Cardiac fibroblast (primary cell): ENCODE measurements around the gene STON2.

Source experiments
- DNase-seq, 2 donors: peaks; one replicate each; pipeline versions ENCODE4 v3.0.0 to v3.0.0-alpha.2; 2010; ENCODE audit warnings: low read depth in 2 of 2
- H3K4me3 ChIP-seq, 2 donors: replicated peaks in 1 of 2; 1 replicate in 1 of 2; 2 replicates in 1 of 2; pipeline ENCODE4 v1.5.1; 2011; ENCODE audit warnings: low read depth in 2 of 2, low read length in 2 of 2, mild to moderate bottlenecking in 2 of 2, moderate library complexity in 1 of 2
- TF ChIP-seq, protein P1 (sequence below): IDR thresholded peaks from one replicate; pipeline ENCODE4 v1.5.1; 2011; ENCODE audit warnings: low read depth, mild to moderate bottlenecking, low read length, inconsistent platforms

The STON2 gene

DNA sequence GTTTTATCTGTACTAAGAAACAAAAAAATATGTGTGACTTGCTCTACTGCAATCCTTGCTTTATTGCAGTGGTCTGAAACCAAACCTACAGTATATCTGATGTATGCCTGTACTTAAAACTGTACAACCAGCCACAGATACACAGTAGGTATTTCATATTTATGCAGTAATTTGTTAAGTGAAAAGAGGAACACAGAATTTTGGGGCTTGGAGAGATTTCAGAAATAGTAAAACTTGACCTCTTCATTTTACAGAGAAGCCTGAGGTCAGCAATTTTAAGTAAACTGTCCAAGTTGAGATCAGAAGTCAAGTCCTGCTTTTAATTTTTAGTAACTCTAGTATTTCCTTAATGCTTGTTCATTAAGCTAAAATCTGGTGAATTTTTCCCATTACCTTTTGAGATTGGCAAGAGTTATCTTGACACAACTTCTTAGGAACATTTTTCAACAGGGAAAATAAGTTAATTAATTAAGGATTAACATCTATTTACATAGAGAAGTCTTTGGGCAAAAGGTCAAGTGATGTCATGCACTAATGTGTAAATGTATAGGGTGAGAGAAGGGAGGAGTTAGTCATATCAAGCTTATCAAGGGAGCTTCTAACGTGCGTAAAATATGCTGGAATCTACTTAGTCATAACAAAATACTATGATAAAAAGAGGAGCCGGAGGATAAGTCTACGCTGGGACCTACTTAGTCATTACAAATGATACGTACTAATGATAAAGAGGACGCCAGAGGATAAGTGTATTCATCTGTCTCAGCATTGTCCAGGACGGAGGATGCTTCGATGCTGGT, 113.4 kb downstream of the STON2 start:
- TF ChIP-seq, protein P1, sequence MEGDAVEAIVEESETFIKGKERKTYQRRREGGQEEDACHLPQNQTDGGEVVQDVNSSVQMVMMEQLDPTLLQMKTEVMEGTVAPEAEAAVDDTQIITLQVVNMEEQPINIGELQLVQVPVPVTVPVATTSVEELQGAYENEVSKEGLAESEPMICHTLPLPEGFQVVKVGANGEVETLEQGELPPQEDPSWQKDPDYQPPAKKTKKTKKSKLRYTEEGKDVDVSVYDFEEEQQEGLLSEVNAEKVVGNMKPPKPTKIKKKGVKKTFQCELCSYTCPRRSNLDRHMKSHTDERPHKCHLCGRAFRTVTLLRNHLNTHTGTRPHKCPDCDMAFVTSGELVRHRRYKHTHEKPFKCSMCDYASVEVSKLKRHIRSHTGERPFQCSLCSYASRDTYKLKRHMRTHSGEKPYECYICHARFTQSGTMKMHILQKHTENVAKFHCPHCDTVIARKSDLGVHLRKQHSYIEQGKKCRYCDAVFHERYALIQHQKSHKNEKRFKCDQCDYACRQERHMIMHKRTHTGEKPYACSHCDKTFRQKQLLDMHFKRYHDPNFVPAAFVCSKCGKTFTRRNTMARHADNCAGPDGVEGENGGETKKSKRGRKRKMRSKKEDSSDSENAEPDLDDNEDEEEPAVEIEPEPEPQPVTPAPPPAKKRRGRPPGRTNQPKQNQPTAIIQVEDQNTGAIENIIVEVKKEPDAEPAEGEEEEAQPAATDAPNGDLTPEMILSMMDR: no peak
- no peak overlapping the region for H3K4me3 ChIP-seq
- no peak for DNase-seq

DNA sequence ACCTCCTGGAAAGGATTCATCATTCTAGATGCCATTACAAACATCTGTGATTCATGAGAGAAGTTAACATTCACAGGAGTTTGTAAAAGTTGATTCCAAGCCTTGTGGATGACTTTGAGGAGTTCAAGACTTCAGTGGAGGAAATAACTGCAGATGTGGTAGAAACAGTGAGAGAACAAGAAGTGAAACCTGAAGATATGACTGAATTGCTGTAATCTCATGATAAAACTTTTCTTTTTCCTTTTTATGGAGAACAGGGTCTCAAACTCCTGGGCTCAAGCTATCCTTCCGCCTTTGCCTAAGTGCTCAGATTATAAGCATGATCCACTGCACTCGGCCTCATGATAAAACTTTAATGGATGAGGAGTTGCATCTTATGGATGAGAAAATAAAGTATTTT, 114.9 kb downstream of the STON2 start:
- H3K4me3 ChIP-seq: no peak overlapping the region
- TF ChIP-seq, protein P1: no peak
- no peak for DNase-seq

DNA sequence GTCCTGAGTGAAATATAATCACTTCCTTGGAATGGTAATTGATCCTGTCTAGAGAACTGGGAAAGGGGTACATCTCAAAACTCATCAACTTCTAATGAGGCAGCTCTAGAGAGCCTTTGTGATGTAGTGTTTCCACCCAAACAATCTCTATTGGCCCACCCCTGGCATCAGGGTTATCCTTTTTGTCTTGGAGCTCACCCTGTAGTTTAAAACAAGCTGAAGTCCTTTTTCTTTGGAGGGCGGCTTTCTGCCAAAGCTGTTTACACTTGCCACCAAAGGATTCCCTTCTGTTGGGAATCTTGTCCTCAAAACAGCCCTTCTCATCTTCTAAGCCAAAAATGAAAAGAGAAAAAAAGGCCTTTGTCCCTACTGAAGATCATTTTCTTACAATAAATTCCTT, 118.8 kb downstream of the STON2 start:
- no peak overlapping the region for H3K4me3 ChIP-seq
- TF ChIP-seq, protein P1: no peak
- DNase-seq: no peak

DNA sequence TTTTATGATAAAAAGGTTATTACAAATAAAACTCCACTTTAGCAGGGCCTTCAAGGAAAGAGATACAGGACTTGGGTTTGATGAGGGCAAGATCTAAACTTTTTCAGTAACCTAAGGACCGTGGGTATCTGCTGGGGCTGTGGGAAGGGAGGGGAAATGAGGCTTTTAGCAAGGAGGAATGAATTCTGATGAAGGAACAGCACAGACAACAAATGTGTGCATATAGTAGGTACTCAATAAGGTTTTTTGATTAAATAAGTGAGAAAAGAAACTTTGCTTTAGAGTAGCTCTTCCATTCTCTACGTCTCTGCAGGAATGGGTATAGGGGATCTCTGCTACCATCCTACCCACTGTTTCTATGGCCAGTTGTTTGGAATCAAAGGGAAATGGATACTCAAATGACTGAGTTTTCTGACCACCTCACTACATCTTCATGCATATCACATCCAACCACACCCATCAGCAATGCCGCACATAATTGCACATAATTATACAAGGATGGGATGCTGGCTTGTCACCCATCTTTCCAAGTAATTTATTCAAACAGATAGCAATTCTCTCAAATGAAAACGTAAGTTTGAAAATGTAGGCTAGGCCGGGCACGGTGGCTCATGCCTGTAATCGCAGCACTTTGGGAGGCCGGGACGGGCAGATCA, 119.9 kb downstream of the STON2 start:
- H3K4me3 ChIP-seq: no peak overlapping the region
- no peak for DNase-seq
- TF ChIP-seq, protein P1: no peak

DNA sequence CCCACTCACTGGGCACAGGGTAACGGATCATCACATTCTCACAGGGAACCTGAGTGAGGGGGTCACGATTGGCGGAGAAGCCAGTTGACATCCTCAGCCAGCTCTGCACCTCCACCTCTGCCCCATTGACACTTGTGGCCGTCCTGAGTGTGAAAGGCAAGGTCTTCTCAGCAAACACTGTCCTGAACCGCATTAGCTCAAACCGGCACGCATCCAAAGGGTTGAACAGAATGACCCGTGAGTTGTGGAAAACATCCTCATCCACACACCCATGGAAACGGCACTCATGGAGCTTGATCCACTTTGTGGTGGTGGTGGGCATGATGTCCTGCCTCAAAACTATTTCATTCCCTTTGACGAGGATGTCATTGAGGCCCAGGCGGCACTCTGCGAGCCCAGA, 123.0 kb downstream of the STON2 start:
- TF ChIP-seq, protein P1: no peak
- no peak for DNase-seq
- H3K4me3 ChIP-seq: no peak overlapping the region

DNA sequence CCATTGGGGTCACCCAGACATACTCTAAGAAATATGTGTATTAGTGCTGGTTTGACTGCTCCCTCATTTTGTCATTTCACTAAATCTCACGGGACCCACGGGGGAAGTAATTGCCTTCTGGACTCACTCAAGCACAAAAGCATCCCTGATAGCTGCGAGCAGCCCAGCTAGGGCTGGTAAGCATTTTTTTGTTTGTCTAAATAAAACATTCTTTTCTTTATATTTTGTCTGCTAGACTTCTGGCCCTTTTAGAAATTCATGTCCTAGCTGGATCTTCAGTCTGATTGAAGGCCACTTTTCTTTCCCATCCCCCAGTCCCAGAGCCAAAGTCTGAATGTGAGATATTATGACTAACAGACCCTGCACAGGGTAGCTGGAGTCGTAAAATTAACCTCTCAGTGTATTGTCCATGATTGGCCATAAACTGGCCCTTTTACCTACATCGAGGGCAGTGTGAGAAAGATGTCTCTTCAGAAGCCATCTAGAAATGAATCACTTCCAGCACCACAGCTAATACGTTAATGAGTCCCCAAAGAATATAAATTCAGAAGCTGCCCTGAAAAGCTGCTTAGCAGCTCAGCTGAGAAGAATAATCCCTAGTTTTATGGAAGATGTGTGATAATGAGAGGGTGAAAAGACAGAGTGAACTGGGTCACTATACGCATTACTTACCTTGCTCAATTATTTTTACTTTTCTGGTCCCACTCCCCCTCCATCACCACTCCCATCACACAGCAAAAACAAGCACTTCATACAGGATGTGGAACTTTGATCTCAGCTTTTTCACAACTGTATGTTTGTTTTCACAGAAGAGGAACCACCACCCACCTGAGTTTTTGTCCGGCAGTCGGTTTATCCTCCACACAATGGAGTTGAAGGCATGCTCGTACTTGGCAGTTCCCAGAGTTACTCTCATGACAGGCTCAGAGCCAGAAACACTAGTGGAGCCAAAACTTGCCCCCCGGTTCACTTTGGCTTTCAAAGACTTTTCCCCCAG, 123.8 kb downstream of the STON2 start:
- DNase-seq: no peak
- no peak overlapping the region for H3K4me3 ChIP-seq
- TF ChIP-seq, protein P1: no peak
